Forelimb muscle (tissue), 1 donor: ENCODE results near the gene FBN2. TPM values are rescaled to one million over a fixed set of nuclear protein-coding genes. Genes with fewer than 3 reads are reported as not detected.

Source experiments
- DNase-seq: peaks from one replicate; pipeline ENCODE4 v3.0.0-alpha.2; 2013; ENCODE audit warnings: low read depth
- polyA plus RNA-seq: library from polyadenylated mRNA; unstranded; fragments of 120-200 nt; gene quantifications from one replicate; pipeline ENCODE4 v1.2.1, GENCODE V29; 2013; ENCODE audit not compliant: insufficient read length

The FBN2 gene
- polyA plus RNA-seq, 1 donor, result 41.0 TPM

GRCh38 chr5:128315671-128316070 is 222.4 kb downstream of the FBN2 start:
- no peak for DNase-seq

GRCh38 chr5:128305341-128305740 is 232.7 kb downstream of the FBN2 start:
- DNase-seq, result no peak

DNA sequence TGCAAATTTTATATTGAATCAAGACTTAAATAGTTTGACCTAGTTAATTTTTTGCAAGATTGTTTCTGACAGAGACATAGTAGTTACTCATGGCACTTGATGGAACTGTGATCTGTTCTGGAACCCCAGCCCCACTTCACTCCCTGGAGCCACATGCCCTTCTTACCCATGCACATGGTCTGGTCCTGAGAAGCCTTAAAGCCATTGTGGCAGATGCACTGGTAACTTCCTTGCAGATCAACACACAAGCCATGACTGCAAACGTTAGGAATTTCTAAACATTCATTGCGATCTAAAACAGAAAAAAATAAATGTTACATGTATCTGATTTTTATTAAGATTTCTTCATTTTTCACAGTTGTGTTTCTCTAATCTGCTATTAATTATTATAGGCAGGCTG is 233.3 kb downstream of the FBN2 start:
- no peak for DNase-seq

DNA sequence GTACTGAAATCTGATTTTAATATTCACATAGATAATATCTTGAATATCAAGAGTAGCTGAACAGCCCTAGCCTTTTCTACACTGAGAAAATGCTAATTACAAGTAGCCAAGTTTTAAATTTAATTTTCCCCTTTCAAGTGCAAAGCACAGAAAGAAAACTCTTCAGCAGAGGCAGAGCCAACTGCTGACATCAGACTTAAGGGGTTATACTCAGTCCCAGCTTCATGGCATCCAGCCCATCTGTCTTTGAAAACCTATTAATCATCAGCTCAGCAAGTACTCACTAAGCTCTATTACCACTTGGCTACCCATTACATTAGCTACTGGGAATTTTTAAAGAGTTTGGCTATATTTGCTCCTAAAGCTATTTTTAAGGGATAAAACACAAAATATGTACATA is 234.0 kb downstream of the FBN2 start:
- DNase-seq, result no peak

- no peak for DNase-seq
These were observed 234.5 kb downstream of the FBN2 start for GRCh38 chr5:128303593-128303992.

DNA sequence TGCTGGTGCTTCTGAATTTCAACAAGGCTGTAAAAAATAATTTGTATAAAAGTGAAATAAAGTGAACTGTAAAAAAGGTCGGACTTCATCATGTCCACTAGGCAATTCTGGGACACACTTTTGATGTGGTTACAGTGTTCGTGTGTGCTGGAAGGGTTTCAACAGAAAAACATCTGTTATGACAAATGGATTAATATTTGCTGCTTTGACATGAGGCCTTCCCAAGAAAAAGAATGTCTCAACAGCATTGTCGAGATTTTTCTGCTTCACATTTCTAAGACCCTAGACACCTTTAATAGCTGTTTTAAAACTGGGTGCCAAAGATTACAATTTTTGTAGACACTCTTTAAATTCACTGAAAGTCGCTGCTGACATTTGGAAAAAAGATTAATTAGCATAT is 237.9 kb downstream of the FBN2 start:
- DNase-seq, result no peak

- DNase-seq, result no peak
These were observed 247.7 kb downstream of the FBN2 start for GRCh38 chr5:128290152-128290858.

GRCh38 chr5:128287740-128288139 is 250.3 kb downstream of the FBN2 start:
- no peak for DNase-seq

DNA sequence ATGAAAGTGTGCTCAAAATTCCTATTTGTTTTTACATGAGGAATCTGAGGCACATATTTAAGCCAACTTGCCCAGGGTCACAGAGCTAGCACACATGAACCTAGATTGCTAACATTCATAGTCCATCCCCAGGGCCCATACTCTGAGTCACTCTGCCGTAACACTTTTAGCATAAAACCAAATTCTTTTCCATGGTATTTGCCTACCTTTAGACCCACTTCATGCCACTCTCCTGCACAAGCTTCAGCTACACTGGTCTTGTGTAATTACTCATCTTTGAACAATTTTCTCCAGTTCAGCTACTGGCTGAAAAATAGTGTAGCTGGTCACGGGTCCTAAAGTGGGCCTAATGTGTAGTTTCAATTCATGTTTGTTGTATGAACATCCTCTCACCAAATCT is 253.8 kb downstream of the FBN2 start:
- DNase-seq, result no peak

GRCh38 chr5:128279345-128279744 is 258.7 kb downstream of the FBN2 start:
- DNase-seq, result no peak

DNA sequence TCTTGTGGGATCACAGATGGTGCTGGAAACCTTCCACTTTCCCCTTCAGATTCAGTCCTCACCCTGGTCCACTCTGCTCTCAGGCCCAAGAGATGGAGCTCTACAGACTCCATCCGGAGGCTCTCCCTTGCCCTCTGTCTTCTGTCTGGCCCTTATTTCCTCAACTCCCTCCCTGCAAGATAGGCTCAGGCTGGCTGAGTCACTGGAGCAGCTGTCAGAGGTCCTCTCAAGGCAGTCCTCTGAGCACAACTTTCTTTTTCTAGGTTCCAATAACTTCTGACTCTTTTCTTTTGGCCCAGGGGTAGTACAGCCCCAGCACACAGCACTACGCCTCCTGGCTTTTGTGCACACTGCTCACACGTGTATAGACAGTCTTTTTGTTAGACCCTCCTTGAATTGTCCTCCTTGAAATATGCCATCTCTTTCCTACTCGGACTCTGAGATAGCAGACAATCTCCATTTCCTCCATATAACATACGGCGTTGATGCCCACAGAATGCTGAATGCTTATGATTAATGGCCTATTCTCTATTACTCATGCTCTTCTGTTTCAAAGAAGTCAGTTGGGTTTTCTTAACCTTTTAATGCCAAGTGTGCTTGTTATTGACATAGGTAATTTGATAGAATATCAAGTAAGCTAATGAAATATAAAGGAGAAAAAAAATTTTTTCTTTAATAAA is 261.4 kb downstream of the FBN2 start:
- DNase-seq, result no peak

GRCh38 chr5:128274441-128274840 is 263.6 kb downstream of the FBN2 start:
- DNase-seq, result no peak

GRCh38 chr5:128273736-128274135 is 264.3 kb downstream of the FBN2 start:
- no peak for DNase-seq

DNA sequence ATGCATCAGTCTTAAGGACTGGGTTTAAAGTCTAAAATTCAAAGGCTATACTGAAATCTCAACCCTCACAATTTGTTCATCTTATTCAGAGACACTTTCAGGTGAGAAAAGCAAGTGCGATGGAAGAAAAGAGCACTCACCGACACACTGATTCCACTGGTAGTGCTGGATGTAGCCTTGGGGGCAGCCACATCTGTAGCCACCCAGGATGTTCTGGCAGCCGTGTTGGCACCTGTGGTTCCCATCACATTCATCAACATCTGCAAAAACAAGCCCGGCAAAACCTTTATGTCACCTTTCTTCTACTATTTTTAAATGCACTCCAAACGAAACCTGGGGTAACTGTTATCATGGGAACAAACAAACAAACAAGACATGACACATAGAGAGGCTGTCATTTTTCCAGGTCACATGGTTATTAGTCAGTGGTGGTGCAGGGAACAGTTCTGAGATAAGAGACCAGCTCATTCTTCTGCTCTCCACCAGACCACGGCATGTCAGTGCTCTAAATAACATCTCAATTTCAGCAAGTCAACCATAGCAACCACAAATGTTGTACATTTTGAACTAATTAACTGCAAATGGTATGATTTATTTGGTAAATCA is 266.1 kb downstream of the FBN2 start:
- DNase-seq, result no peak

- no peak for DNase-seq
These were observed 267.0 kb downstream of the FBN2 start for GRCh38 chr5:128271071-128271470.

GRCh38 chr5:128264564-128265360 is 273.3 kb downstream of the FBN2 start:
- no peak for DNase-seq

DNA sequence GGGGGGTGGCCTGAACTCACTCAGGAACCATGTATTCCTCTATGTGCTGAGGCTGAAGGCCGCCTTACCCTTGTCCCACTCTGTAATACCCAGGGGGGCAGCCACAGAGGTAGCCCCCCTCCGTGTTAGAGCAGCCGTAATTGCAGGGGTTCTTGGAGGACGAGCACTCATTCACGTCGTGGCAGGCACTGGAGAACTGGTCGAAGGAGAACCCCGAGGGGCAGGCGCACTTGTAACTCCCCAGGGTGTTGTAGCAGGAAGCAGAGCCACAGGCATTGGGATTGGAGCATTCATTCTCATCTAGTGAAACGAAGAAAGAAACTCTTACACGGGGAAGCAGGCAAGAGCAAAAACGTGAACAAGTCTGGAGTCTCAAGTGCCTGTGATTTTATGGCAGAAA is 274.7 kb downstream of the FBN2 start:
- DNase-seq, result no peak

DNA sequence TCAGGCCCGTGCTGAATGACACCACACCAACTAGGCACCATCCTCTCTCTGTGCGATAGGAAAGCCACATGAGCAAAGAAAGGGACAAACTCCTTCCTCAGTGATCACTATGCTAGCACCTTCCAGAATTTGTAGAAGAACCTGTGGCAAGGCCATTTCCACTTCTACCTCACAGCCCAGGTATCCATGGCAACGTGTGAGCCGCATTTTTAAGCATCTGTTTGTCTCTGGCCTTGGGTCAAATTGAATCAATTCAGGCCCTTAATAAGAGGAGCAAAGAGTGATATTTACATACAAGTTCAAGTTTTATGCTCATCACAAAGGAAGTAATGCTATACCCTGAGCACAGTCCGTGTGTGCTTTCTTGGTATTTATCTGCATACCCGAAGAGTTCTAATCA is 275.1 kb downstream of the FBN2 start:
- DNase-seq, result no peak

DNA sequence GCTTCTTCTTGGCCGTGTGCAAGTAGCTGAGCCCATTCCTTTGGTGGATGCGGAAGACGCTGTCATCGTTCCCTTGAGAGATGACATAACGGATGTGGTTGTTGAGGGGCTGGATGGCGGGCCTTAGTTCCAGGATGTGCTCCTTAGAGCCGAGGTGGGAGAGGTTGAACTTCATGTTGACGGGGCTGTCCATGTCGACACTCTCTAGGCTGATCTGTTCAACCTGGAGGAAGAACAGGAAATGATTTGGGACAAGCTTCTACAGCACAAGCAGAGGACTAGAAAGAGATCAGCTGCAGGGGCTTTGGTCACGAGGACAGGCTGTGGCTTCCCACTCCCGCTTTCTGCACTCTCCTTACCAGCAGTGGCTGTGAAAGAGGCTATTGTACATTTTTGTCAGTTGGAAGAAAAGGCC is 278.4 kb downstream of the FBN2 start:
- DNase-seq, result no peak

GRCh38 chr5:128258372-128258771 is 279.7 kb downstream of the FBN2 start:
- no peak for DNase-seq

- no peak for DNase-seq
These were observed 281.0 kb downstream of the FBN2 start for GRCh38 chr5:128257076-128257475.

GRCh38 chr5:128254789-128255188 is 283.3 kb downstream of the FBN2 start:
- no peak for DNase-seq
